NCI-H446 treated with DMSO at 0.1 percent for 48 hours (cell line): Measurements from ENCODE around the gene SUPT3H.

Source experiments
- DNase-seq: peaks from one replicate; lab custom pipeline; 2025; lab: John Stamatoyannopoulos, UW

SUPT3H gene

GRCh38 chr6:44833248-44833647 is 544.5 kb downstream of the SUPT3H start:
- no peak for DNase-seq

- no peak for DNase-seq
These were observed 546.6 kb downstream of the SUPT3H start for GRCh38 chr6:44831002-44831610.

GRCh38 chr6:44829836-44830235 is 547.9 kb downstream of the SUPT3H start:
- DNase-seq: no peak

- no peak for DNase-seq
These were observed 549.0 kb downstream of the SUPT3H start for GRCh38 chr6:44828780-44829179.

- no peak for DNase-seq
These were observed 551.6 kb downstream of the SUPT3H start for GRCh38 chr6:44826025-44826676.

- DNase-seq: no peak
These were observed 552.5 kb downstream of the SUPT3H start for GRCh38 chr6:44825273-44825672.

GRCh38 chr6:44824567-44824966 is 553.2 kb downstream of the SUPT3H start:
- DNase-seq: no peak

GRCh38 chr6:44820759-44821158 is 557.0 kb downstream of the SUPT3H start:
- no peak for DNase-seq

GRCh38 chr6:44820321-44820720 is 557.4 kb downstream of the SUPT3H start:
- no peak for DNase-seq

GRCh38 chr6:44811456-44811855 is 566.3 kb downstream of the SUPT3H start:
- no peak for DNase-seq

GRCh38 chr6:44809258-44809657 is 568.5 kb downstream of the SUPT3H start:
- no peak for DNase-seq

GRCh38 chr6:44808148-44808547 is 569.6 kb downstream of the SUPT3H start:
- no peak for DNase-seq

- DNase-seq: no peak
These were observed 571.1 kb downstream of the SUPT3H start for GRCh38 chr6:44806656-44807055.

- DNase-seq: no peak
These were observed 572.4 kb downstream of the SUPT3H start for GRCh38 chr6:44805238-44805846.

- DNase-seq: no peak
These were observed 573.1 kb downstream of the SUPT3H start for GRCh38 chr6:44804546-44805159.

GRCh38 chr6:44804016-44804415 is 573.7 kb downstream of the SUPT3H start:
- DNase-seq: no peak

GRCh38 chr6:44800784-44801592 is 576.7 kb downstream of the SUPT3H start:
- no peak for DNase-seq

GRCh38 chr6:44800171-44800783 is 577.5 kb downstream of the SUPT3H start:
- no peak for DNase-seq

- DNase-seq: no peak
These were observed 580.0 kb downstream of the SUPT3H start for GRCh38 chr6:44797746-44798145.

- DNase-seq: no peak
These were observed 582.4 kb downstream of the SUPT3H start for GRCh38 chr6:44795326-44795725.

GRCh38 chr6:44789806-44790205 is 587.9 kb downstream of the SUPT3H start:
- no peak for DNase-seq

GRCh38 chr6:44789061-44789460 is 588.7 kb downstream of the SUPT3H start:
- DNase-seq: no peak
